Mesothelial cell of epicardium (in vitro differentiated cells): Measurements from ENCODE around the gene KCTD19. TPM values are rescaled to one million over a fixed set of nuclear protein-coding genes. Genes with fewer than 3 reads are reported as not detected.

Source experiments
- DNase-seq, 2 experiments: peaks; one replicate each; pipeline ENCODE4 v3.0.0; 2021; ENCODE audit warnings: low spot score in 2 of 2; ENCODE audit not compliant: unreplicated experiment in 2 of 2
- H3K27ac Mint-ChIP-seq: 2 replicates; pipeline ENCODE4 v1.8.0; 2021; ENCODE audit warnings: mixed read lengths
- H3K27me3 Mint-ChIP-seq: 2 replicates; pipeline ENCODE4 v1.8.0; 2021; ENCODE audit warnings: low read depth, mixed read lengths
- H3K36me3 Mint-ChIP-seq: 2 replicates; pipeline ENCODE4 v1.8.0; 2021; ENCODE audit warnings: mixed read lengths
- H3K4me1 Mint-ChIP-seq: 2 replicates; pipeline ENCODE4 v1.8.0; 2021; ENCODE audit warnings: mixed read lengths
- H3K4me3 Mint-ChIP-seq: 2 replicates; pipeline ENCODE4 v1.8.0; 2021; ENCODE audit warnings: mild to moderate bottlenecking, moderate library complexity, mixed read lengths
- H3K9me3 Mint-ChIP-seq: 2 replicates; pipeline ENCODE4 v1.8.0; 2021; ENCODE audit warnings: mixed read lengths
- CTCF ChIP-seq: fragments of 200-600 bp; sonication (generic); IDR thresholded peaks from one replicate; pipeline ENCODE4 v1.5.0; 2021; ENCODE audit warnings: antibody characterized with exemption; ENCODE audit not compliant: unreplicated experiment
- total RNA-seq: library from RNA; stranded (reverse); gene quantifications from 3 replicates; pipeline ENCODE4 v1.2.1, GENCODE V29; 2021

Gene KCTD19
- total RNA-seq, 1 donor from 2014 or later: 1.1 TPM

- H3K27me3 Mint-ChIP-seq: no peaks in the 10 kb centered on the region
- peaks cover 8% of the 10 kb centered on the region for H3K4me1 Mint-ChIP-seq
- H3K27ac Mint-ChIP-seq: peak overlapping the region; percentile 85
- DNase-seq: no peak
- TF ChIP-seq CTCF: no peak
- peaks cover 9% of the 10 kb centered on the region for H3K36me3 Mint-ChIP-seq
- no peak overlapping the region for H3K4me3 Mint-ChIP-seq
- H3K9me3 Mint-ChIP-seq: no peaks in the 10 kb centered on the region
These were observed 85.3 kb downstream of the KCTD19 start for GRCh38 chr16:67241008-67241900.

GRCh38 chr16:67240506-67240905 is 86.0 kb downstream of the KCTD19 start:
- Mint-ChIP-seq H3K4me3 (no peak overlapping the region), H3K9me3 (no peaks in the 10 kb centered on the region), H3K36me3 (peaks cover 14% of the 10 kb centered on the region), H3K27me3 (no peaks in the 10 kb centered on the region), H3K4me1 (peaks cover 8% of the 10 kb centered on the region), H3K27ac (no peak overlapping the region)
- TF ChIP-seq CTCF: no peak
- DNase-seq: no peak

Other genes with a start within 250 kb of the KCTD19 start
- 20.9 to 22.4 TPM (median 21.5 TPM) in 3 replicates for gene PHAF1, start 216.8 kb downstream of the KCTD19 start, total RNA-seq
- gene B3GNT9, start 175.7 kb downstream of the KCTD19 start, total RNA-seq: 20.1 to 21.4 TPM (median 20.6 TPM) in 3 replicates
- gene TRADD, start 166.8 kb downstream of the KCTD19 start, total RNA-seq: 7.2 to 7.8 TPM (median 7.8 TPM) in 3 replicates
- 8.1 to 8.9 TPM (median 8.2 TPM) in 3 replicates for gene FBXL8, start 166.8 kb downstream of the KCTD19 start, total RNA-seq
- gene HSF4, start 162.0 kb downstream of the KCTD19 start, total RNA-seq: 10.7 to 14.2 TPM (median 13.1 TPM) in 3 replicates
- 14.0 to 15.5 TPM (median 14.2 TPM) in 3 replicates for gene NOL3, start 156.2 kb downstream of the KCTD19 start, total RNA-seq
- gene MATCAP1, start 142.8 kb downstream of the KCTD19 start, total RNA-seq: 121 to 131 TPM (median 129 TPM) in 3 replicates
- gene EXOC3L1, start 136.6 kb downstream of the KCTD19 start, total RNA-seq: 0.23 to 0.40 TPM in 2 of 3 replicates, not detected in the other
- 78.3 to 80.2 TPM (median 79.5 TPM) in 3 replicates for gene E2F4, start 134.6 kb downstream of the KCTD19 start, total RNA-seq
- gene ELMO3, start 127.6 kb downstream of the KCTD19 start, total RNA-seq: 9.3 to 10.0 TPM (median 9.7 TPM) in 3 replicates
- 35.8 to 38.4 TPM (median 36.3 TPM) in 3 replicates for gene TMEM208, start 99.6 kb downstream of the KCTD19 start, total RNA-seq
- gene FHOD1, start 79.3 kb downstream of the KCTD19 start, total RNA-seq: 28.2 to 28.7 TPM (median 28.3 TPM) in 3 replicates
- gene SLC9A5, start 77.8 kb downstream of the KCTD19 start, total RNA-seq: 2.9 to 3.5 TPM (median 3.3 TPM) in 3 replicates
- 13.4 to 15.5 TPM (median 15.4 TPM) in 3 replicates for gene PLEKHG4, start 47.2 kb downstream of the KCTD19 start, total RNA-seq
- 0.20 to 0.55 TPM (median 0.36 TPM) in 3 replicates for gene LRRC36, start 74 bp upstream of the KCTD19 start, total RNA-seq
- 5.5 to 6.2 TPM (median 5.7 TPM) in 3 replicates for gene TPPP3, start 66.8 kb upstream of the KCTD19 start, total RNA-seq
- 14.5 to 16.7 TPM (median 15.4 TPM) in 3 replicates for gene ZDHHC1, start 89.7 kb upstream of the KCTD19 start, total RNA-seq
- gene HSD11B2, start 104.4 kb upstream of the KCTD19 start, total RNA-seq: 3.0 to 4.1 TPM (median 3.7 TPM) in 3 replicates
- 50.9 to 53.7 TPM (median 53.2 TPM) in 3 replicates for gene ATP6V0D1, start 154.4 kb upstream of the KCTD19 start, total RNA-seq
- gene AGRP, start 156.8 kb upstream of the KCTD19 start, total RNA-seq: not detected in 3 replicates
- 55.9 to 69.2 TPM (median 58.9 TPM) in 3 replicates for gene RIPOR1, start 202.1 kb upstream of the KCTD19 start, total RNA-seq
- 58.0 to 61.4 TPM (median 60.5 TPM) in 3 replicates for gene CTCF, start 235.8 kb upstream of the KCTD19 start, total RNA-seq